GM10248 (cell line): ENCODE measurements around the gene BCL11A.

ENCODE experiments used
- CTCF ChIA-PET: fragments of 300-600 bp; sonication (Branson Sonifier 250); formaldehyde crosslinking; extraction: SDS; loops from one replicate; lab custom pipeline; 2021; ENCODE audit warnings: antibody characterized with exemption; lab: Yijun Ruan, JAX
- POLR2A ChIA-PET: fragments of 350-650 bp; sonication (Branson Sonifier 250); formaldehyde crosslinking; extraction: SDS; loops from one replicate; lab custom pipeline; 2020; ENCODE audit warnings: antibody characterized with exemption; lab: Yijun Ruan, JAX
- DNase-seq: peaks from one replicate; pipeline ENCODE4 v3.0.0; 2012; ENCODE audit errors: extremely low spot score
- TF ChIP-seq, protein P1 (sequence below): IDR thresholded peaks from 2 replicates; pipeline ENCODE4 v1.5.1; 2012; ENCODE audit warnings: mild to moderate bottlenecking, low read depth; ENCODE audit errors: extremely low read depth, missing control alignments, control extremely low read depth

Gene BCL11A

DNA sequence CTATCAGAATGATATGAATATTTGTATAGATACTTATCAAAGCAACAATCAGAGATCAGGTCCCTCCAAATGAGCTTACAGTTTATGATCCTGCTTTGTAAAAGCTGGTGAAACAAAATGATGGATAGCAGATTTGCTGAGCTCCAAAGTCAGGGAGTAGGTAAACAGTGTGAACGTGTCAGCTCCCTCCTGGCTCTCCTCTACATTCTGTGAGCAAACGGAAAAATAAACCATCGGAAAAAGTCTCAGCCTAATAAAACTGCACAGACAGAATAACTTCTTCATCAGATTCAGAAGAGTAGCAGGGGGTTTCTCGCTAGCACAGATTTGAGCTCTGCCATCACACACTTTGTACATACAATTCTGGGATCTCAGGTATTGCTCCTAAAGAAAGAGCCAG is 51.3 kb downstream of the BCL11A start:
- POLR2A ChIA-PET = no interaction called here
- CTCF ChIA-PET = interaction anchor here (0.9 kb wide), 1 partner anchor 9 kb away, joined by 5 read pairs; no protein-coding TSS in a partner anchor
- TF ChIP-seq, protein P1, sequence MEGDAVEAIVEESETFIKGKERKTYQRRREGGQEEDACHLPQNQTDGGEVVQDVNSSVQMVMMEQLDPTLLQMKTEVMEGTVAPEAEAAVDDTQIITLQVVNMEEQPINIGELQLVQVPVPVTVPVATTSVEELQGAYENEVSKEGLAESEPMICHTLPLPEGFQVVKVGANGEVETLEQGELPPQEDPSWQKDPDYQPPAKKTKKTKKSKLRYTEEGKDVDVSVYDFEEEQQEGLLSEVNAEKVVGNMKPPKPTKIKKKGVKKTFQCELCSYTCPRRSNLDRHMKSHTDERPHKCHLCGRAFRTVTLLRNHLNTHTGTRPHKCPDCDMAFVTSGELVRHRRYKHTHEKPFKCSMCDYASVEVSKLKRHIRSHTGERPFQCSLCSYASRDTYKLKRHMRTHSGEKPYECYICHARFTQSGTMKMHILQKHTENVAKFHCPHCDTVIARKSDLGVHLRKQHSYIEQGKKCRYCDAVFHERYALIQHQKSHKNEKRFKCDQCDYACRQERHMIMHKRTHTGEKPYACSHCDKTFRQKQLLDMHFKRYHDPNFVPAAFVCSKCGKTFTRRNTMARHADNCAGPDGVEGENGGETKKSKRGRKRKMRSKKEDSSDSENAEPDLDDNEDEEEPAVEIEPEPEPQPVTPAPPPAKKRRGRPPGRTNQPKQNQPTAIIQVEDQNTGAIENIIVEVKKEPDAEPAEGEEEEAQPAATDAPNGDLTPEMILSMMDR = no peak
- DNase-seq = no peak

DNA sequence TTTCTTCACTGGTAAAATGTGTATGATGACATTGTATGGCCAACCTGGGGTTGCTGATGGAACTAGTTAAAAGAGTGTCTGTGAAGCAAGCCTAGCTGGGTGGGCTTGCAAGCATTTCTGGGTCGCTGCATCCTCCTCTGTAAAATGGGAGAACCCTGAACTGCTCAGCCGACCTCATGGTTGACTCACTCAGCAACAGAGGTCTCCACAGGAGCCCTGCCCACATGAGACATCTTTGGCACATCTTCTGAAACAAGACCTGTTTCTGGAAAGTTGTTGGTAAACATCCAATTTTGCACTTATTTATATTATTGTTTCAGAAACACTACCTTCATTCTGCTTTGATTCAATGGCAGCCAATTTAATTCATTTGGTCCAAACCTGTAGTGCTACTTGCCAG is 52.6 kb downstream of the BCL11A start:
- DNase-seq = no peak
- ChIA-PET POLR2A (no interaction called here), CTCF (no interaction called here)
- TF ChIP-seq, protein P1 = no peak

DNA sequence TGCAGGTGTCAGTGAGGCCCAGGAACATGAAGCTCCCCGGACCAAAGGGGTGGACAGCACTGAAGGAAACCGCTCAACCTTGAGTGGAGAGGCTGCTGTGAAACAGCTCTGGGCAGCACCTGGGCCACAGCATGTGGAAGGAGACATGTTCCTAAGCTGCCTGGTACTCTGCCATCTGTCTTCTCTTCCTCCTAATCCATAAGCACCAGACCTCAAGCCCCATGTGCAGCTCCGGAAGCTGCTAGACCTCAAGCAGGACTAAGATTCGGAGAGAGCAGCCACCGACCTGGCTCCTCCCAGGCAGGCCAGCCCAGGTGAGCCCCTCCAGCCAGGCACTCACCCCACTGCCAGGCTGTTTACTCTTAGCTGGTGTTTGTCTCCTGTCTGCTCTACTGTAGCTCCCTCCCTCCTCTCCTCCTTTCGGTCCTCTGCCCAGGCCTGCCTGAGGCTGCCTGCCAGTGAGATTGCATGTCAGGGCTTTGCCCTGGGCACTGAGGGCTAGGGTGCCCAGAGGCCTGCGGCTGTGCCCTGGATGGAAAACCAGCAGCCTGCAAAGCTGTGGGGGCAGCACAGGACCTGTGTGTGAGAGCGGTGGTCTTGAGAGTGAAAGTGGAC is 53.7 kb downstream of the BCL11A start:
- TF ChIP-seq, protein P1 = no peak
- ChIA-PET CTCF (interaction anchor here (0.9 to 1.4 kb wide), 6 partner anchors 8 to 60 kb away, joined by 3 to 6 read pairs (median 4); no protein-coding TSS in a partner anchor), POLR2A (no interaction called here)
- no peak for DNase-seq

DNA sequence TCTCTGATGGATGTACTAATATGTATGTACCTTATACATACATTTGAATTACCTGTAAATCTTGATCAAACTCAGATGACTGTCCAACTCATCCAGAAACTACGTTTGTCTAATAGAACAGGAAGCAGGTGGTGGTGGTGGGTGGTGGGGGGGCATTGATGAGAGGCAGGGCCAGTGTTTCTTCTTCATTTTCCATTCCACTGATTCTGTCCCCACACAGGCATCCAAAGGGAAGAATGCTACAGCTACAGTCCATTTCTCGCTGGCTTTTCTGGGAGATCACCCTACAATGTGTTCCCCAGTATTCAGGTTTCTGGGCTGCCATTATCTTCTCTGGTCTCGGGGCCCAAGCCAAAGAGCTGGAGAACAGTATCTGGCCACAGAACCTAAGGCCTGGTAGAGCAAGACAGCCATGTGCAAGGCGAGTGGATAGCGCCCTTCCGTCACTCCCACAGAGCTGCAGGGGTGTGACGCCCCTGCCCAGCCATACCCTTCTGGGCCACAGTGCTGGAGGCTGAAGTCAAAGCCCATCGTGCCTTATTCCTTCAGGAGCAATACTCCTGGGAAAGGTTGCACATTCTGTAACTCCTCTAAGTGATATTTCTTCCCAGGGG is 54.5 kb downstream of the BCL11A start:
- peak; percentile 57 for DNase-seq
- CTCF ChIA-PET = interaction anchor here (0.9 to 1.4 kb wide), 5 partner anchors 9 to 59 kb away, joined by 3 to 6 read pairs (median 5); no protein-coding TSS in a partner anchor
- POLR2A ChIA-PET = no interaction called here
- TF ChIP-seq, protein P1 = no peak

DNA sequence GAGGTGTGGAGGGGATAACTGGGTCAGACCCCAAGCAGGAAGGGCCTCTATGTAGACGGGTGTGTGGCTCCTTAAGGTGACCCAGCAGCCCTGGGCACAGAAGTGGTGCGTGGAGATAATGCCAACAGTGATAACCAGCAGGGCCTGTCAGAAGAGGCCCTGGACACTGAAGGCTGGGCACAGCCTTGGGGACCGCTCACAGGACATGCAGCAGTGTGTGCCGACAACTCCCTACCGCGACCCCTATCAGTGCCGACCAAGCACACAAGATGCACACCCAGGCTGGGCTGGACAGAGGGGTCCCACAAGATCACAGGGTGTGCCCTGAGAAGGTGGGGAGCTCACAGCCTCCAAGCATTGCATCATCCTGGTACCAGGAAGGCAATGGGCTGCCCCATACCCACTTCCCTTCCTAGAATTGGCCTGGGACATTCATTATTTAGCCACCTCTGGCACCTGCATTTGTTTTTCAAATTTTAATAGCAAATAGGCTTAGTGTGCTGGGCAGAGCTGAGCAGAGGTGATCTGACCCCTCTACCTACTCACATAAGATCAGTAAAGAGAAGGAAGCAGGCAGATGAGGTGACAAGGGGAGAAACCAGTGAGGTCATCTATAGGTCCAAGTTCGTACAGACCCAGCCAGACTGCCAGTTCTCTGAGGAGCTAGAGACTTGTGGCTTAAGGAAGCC is 55.2 kb downstream of the BCL11A start:
- no peak for DNase-seq
- ChIA-PET POLR2A (no interaction called here), CTCF (interaction anchor here (1.1 to 1.4 kb wide), 2 partner anchors 10 to 13 kb away, joined by 4 to 6 read pairs; no protein-coding TSS in a partner anchor)
- TF ChIP-seq, protein P1 = no peak

DNA sequence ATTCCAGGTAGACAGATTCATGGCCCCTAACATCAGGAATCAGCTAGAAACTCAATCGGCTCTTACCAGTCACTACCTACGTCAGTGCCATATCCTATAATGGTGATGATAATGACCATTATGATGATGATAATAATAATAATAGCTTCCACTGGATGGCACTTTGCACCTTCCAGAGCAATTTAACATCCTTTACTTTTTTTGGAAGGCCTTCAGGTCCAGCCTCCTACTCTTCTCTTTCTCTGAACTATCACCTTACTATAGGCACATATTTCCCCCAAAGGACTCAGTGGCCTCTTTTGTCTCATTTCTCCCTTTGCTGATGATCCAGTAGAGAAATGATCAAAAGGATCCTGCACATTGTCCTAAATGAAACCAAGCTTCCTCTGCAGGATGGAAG is 56.0 kb downstream of the BCL11A start:
- POLR2A ChIA-PET = no interaction called here
- CTCF ChIA-PET = interaction anchor here (1.0 to 1.4 kb wide), 8 partner anchors 8 to 210 kb away, joined by 3 to 9 read pairs (median 4); no protein-coding TSS in a partner anchor
- TF ChIP-seq, protein P1 = no peak
- DNase-seq = no peak
